ENCODE measurements around the gene C20orf202.

DNA sequence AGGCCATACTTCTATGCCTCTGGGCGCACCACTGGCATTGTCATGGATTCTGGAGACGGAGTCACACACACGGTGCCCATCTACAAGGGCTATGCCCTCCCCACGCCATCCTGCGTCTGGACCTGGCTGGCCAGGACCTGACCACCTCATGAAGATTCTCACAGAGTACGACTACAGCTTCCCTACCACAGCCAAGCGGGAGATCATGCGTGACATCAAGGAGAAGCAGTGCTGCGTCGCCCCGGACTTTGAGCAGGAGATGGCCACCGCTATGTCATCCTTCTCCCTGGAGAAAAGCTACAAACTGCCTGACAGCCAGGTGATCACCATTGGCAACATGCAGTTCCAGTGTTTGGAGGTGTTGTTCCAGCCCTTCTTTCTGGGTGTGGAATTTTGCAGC is 42.3 kb upstream of the C20orf202 start:
- TF ChIP-seq, protein P1, sequence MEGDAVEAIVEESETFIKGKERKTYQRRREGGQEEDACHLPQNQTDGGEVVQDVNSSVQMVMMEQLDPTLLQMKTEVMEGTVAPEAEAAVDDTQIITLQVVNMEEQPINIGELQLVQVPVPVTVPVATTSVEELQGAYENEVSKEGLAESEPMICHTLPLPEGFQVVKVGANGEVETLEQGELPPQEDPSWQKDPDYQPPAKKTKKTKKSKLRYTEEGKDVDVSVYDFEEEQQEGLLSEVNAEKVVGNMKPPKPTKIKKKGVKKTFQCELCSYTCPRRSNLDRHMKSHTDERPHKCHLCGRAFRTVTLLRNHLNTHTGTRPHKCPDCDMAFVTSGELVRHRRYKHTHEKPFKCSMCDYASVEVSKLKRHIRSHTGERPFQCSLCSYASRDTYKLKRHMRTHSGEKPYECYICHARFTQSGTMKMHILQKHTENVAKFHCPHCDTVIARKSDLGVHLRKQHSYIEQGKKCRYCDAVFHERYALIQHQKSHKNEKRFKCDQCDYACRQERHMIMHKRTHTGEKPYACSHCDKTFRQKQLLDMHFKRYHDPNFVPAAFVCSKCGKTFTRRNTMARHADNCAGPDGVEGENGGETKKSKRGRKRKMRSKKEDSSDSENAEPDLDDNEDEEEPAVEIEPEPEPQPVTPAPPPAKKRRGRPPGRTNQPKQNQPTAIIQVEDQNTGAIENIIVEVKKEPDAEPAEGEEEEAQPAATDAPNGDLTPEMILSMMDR (IDR thresholded peaks at IDR 0.05), result no peak
- TF ChIP-seq POLR2A (IDR thresholded peaks at IDR 0.05), result no peak

Measured in sigmoid colon (tissue), 3 donors.